Stimulated activated effector memory CD8-positive, alpha-beta T cell treated with anti-CD3 and anti-CD28 coated beads, Interleukin-12 subunit alpha, Interleukin-12 subunit beta, amount 100 ng/mL, for 72 hours (primary cell): ENCODE measurements around the gene SLC2A10.

Source experiments
- ATAC-seq: fragments of 150-1000 bp; cut with Tn5 transposase; 2 replicates; pipeline ENCODE4 v1.10.0; 2021
- DNase-seq, 2 donors: peaks; one replicate each; pipeline ENCODE4 v3.0.0; 2021 to 2022; ENCODE audit warnings: low spot score in 2 of 2
- H3K27ac Mint-ChIP-seq: one replicate; pipeline ENCODE4 v1.8.0; 2022; ENCODE audit warnings: mild to moderate bottlenecking, mixed read lengths
- H3K36me3 Mint-ChIP-seq: one replicate; pipeline ENCODE4 v1.8.0; 2022; ENCODE audit warnings: mild to moderate bottlenecking, mixed read lengths
- H3K4me1 Mint-ChIP-seq: one replicate; pipeline ENCODE4 v1.8.0; 2022; ENCODE audit warnings: mixed read lengths
- H3K4me3 Mint-ChIP-seq: one replicate; pipeline ENCODE4 v1.8.0; 2022; ENCODE audit warnings: mild to moderate bottlenecking, mixed read lengths
- H3K9me3 Mint-ChIP-seq: one replicate; pipeline ENCODE4 v1.8.0; 2022; ENCODE audit warnings: mixed read lengths

The SLC2A10 gene

DNA sequence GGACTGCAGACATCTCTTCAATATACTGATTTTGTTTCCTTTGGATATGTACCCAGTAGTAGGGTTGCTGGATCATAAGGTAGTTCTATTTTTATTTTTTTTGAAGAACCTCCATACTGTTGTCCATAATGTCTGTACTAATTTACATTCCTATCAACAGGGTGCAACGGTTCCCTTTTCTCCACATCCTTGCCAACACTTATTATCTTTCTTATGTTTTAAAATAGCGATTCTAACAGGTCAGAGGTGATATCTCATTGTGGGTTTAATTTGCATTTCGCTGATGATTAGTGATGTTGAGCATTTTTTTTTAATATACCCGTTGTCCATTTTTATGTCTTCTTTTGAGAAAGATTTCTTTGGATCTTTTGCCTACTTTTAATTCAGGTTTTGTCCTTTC lies 18.3 kb upstream of the SLC2A10 start:
- H3K4me1 Mint-ChIP-seq, result peaks cover 33% of the 10 kb centered on the region
- DNase-seq (no peak), ATAC-seq (no peak)
- H3K9me3 Mint-ChIP-seq, result no peaks in the 10 kb centered on the region
- H3K27ac Mint-ChIP-seq, result no peak overlapping the region
- no peak overlapping the region for H3K4me3 Mint-ChIP-seq
- peaks cover 15% of the 10 kb centered on the region for H3K36me3 Mint-ChIP-seq

DNA sequence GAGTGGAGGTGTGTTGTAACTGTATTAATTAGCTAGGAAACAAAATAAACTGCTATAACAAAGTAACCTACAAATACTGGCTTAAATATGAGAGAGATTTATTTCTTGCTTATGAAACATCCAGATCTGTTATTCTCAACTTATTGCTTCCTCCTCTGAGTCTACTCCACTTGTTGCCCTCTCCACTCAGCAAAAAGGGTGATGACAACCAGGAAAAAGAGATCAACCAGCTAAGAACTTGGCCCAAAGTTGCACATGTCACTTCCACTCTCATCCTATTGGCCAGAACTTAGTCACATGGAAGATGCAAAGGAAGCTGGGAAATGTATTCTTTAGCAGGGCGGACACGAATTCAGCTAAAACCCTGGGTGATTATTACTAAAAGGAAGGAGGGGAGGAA lies 15.0 kb upstream of the SLC2A10 start:
- Mint-ChIP-seq H3K36me3 (no peaks in the 10 kb centered on the region), H3K4me1 (peaks cover 10% of the 10 kb centered on the region), H3K4me3 (no peak overlapping the region), H3K27ac (no peak overlapping the region), H3K9me3 (no peaks in the 10 kb centered on the region)
- DNase-seq (no peak), ATAC-seq (no peak)

DNA sequence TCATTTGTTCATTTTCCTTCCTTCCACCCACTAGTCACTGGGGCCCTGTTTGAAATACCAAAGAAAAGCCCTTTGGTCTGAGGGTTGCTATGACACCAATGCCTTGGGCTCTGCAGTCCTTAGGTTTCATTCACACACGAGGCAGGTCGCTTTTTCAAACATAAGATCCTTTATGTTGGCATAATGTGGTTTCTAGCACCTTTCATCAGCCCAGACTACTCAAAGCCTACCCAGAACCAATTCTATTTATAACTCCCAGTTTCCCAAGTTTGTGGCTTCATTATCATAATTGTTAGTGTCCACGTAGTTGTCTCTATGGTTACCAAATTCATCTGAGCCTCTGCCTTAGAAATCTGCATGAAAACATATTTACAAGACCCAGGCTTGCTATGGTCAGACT lies 13.6 kb upstream of the SLC2A10 start:
- Mint-ChIP-seq H3K9me3 (no peaks in the 10 kb centered on the region), H3K4me1 (no peaks in the 10 kb centered on the region), H3K27ac (no peak overlapping the region), H3K36me3 (no peaks in the 10 kb centered on the region), H3K4me3 (no peak overlapping the region)
- ATAC-seq, result no peak
- no peak for DNase-seq

DNA sequence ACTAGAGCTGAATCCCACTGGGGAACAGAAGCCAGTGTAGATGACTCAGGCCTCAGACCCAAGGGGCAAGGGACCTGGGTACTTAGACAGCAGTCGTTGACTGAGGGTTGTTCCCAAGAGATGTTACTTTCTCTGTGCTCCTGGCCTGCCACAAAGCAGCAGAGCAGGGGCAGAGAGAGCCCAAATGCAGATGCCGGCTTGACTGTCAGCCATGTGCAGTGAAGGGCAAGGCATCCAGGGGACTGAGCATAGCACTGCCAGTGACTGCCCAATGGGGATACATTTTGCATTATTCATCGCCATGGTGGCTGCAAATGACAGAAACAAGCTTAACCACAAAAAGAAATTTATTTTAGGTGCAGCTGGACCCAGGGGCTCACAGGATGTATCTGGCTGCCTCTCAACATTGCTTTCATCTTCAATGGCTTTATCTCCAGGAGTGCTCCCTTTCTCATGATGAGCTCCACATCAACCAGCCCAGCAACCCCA lies 12.6 kb upstream of the SLC2A10 start:
- Mint-ChIP-seq H3K36me3 (no peaks in the 10 kb centered on the region), H3K4me1 (no peaks in the 10 kb centered on the region), H3K4me3 (no peak overlapping the region), H3K27ac (no peak overlapping the region), H3K9me3 (no peaks in the 10 kb centered on the region)
- no peak for DNase-seq
- ATAC-seq, result no peak

DNA sequence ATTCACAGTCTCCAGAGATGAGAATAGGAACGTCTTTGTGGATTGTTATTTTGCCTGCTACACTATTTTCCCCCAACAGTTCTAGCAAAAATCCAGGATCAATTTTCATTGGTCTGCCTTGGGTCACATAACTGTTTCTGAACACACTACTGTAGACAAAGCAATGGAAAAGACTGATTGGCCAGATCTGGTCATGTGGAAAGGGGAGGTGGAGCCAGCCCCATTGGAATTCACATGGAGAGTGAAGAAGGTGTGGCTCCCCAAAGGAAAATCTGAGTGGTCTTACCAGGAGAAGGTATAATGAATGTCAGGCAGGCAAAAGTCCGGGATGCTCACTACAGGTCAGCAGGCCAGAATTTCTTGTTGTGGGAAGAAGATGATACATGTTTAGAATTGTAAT lies 10.7 kb upstream of the SLC2A10 start:
- Mint-ChIP-seq H3K36me3 (no peaks in the 10 kb centered on the region), H3K9me3 (no peaks in the 10 kb centered on the region), H3K4me3 (no peak overlapping the region), H3K4me1 (no peaks in the 10 kb centered on the region), H3K27ac (no peak overlapping the region)
- ATAC-seq (no peak), DNase-seq (no peak)

DNA sequence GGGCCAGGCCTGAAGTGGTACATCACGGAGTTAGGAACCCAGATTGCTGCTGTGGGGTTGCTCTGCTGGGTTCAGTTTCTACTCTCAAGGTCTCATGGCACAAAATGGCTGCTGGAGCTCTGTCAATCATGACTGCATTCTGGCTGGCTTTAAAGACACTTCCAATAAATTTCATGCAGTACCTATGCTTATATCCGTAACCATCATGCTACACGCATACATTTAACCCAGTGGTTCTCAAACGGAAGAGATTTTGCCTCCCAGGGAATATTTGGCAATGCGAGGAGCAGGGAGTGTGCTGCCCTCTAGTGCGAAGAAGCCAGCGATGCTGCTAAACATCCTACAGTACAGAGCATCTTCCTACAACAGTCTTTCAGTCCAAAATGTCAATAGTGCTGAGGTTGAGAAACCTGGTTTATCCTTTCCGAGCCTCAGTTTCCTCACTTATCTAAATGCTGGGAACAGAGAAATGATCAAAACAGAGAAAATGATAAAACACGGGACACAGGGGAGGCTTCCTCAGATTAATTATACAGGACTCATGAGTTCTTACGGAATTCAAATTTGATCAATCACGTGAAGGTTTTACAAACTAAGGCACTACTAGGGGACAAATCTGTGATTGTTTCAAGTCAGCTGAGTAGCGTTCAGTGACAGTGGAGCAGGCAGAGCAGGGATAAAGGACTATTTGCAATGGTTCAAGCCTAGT lies 9.6 kb upstream of the SLC2A10 start:
- no peaks in the 10 kb centered on the region for H3K4me1 Mint-ChIP-seq
- no peak overlapping the region for H3K27ac Mint-ChIP-seq
- no peaks in the 10 kb centered on the region for H3K36me3 Mint-ChIP-seq
- no peaks in the 10 kb centered on the region for H3K9me3 Mint-ChIP-seq
- no peak overlapping the region for H3K4me3 Mint-ChIP-seq
- ATAC-seq, result no peak
- no peak for DNase-seq

DNA sequence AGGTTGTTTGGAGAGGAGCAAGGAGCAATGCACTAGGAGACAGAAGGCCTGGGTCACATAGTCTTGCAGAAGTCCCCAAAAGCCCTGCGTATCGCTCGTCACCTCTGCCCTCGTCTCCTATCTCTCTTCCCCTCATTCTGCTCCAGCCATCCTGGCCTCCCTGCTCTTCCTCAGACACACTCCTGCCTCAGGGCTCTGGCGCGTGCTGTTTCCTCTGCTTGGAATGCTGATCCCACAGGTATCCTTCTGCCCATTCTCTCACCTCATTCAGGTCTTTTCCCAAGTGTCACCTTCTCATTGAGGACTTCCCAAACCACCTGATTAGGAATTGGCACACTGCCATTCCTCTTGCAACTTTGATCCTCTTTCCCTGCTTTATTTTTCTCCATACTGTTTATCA lies 9.0 kb upstream of the SLC2A10 start:
- Mint-ChIP-seq H3K27ac (no peak overlapping the region), H3K9me3 (no peaks in the 10 kb centered on the region), H3K4me1 (no peaks in the 10 kb centered on the region), H3K36me3 (no peaks in the 10 kb centered on the region), H3K4me3 (no peak overlapping the region)
- ATAC-seq, result no peak
- DNase-seq, result no peak

DNA sequence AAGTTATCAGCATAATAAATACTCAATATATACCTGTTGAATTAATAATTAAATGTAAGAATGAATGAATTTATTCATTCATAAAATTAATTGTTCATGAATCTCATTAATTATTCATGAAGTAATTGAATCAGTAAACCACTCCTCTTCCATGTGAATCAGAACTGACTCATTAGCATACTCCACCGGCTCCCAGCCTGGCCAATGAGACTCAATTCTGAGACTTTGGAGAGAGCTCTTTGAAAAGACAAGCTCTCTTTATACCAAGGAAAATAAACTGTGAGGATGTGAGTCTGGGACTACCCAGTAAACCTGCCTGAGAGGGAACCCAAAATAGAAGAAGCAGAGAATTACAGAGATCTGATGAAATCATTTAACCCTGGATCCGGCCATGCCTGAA lies 8.4 kb upstream of the SLC2A10 start:
- no peaks in the 10 kb centered on the region for H3K4me1 Mint-ChIP-seq
- H3K27ac Mint-ChIP-seq, result no peak overlapping the region
- no peaks in the 10 kb centered on the region for H3K9me3 Mint-ChIP-seq
- H3K4me3 Mint-ChIP-seq, result no peak overlapping the region
- no peak for DNase-seq
- no peaks in the 10 kb centered on the region for H3K36me3 Mint-ChIP-seq
- ATAC-seq, result no peak

DNA sequence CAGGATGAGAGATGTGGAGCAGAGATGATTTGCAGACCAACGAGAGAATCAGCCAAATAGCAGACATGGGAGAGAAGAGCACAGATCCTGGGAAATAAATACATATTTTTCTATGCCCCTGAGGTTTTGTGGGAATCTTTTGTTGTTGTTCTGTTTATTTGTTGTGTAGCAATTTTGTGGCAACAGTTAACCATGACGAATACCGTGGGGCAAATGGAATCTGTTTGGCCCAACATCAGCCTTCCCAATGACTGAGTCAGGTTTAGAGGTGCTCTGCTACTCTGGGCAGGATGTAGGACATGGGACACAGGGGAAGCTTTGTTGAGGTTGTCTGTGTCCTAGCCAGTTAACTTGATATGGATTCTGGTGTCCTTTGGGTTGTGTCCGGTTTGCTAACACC lies 7.9 kb upstream of the SLC2A10 start:
- no peak for ATAC-seq
- Mint-ChIP-seq H3K9me3 (no peaks in the 10 kb centered on the region), H3K4me1 (no peaks in the 10 kb centered on the region), H3K27ac (no peak overlapping the region), H3K36me3 (no peaks in the 10 kb centered on the region), H3K4me3 (no peak overlapping the region)
- no peak for DNase-seq

DNA sequence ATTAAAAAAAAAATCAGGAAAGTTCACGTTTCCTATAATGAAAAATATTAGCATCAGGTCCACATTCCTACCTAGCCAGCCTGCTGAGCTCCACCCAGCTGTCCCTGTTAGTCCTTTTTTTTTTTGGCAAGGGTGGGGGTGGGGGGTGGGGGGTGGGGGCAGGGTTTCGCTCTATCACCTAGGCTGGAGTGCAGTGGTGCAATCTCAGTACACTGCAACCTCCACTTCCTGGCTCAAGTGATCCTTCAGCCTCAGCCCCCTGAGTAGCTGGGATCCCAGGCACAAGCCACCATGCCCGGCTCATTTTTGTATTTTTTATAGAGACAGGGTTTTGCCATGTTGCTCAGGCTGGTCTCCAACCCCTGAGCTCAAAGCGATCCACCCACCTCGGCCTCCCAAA lies 7.5 kb upstream of the SLC2A10 start:
- Mint-ChIP-seq H3K27ac (no peak overlapping the region), H3K36me3 (no peaks in the 10 kb centered on the region), H3K4me3 (no peak overlapping the region), H3K4me1 (no peaks in the 10 kb centered on the region), H3K9me3 (no peaks in the 10 kb centered on the region)
- DNase-seq, result no peak
- no peak for ATAC-seq

DNA sequence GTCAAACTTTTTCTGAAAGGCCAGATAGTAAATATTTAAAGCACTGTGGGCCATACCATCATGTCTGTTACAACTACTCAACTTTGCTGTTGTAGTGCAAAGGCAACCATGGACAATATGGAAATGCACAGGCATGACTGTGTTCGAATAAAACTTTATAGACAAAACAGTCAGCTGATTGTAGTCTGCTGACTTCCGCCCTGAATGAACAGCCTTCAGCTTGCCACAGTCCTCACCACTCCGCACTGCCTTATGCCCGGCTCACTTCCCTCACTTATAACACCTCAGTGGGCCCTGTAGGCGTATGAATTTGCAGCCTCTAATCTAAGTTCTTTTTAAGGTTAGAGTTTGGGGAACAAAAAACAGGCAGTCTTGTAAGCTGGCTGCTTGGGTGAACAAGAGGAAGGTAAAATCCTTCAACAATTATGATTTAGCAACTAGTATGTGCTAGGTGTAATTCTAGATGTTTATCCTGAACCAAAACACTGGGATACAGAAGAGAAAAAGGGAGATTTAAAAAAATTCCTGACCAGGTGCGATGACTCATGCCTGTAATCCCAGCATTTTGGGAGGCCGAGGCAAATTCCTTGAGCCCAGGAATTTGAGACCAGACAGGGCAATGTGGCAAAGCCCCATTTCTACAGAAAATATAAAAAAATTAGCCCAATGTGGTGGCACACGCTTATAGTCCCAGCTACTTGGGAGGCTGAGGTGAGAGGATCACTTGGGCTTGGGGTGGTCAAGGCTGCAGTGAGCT lies 6.8 kb upstream of the SLC2A10 start:
- ATAC-seq, result no peak
- Mint-ChIP-seq H3K4me1 (no peaks in the 10 kb centered on the region), H3K4me3 (no peak overlapping the region), H3K27ac (no peak overlapping the region), H3K9me3 (no peaks in the 10 kb centered on the region), H3K36me3 (no peaks in the 10 kb centered on the region)
- no peak for DNase-seq

DNA sequence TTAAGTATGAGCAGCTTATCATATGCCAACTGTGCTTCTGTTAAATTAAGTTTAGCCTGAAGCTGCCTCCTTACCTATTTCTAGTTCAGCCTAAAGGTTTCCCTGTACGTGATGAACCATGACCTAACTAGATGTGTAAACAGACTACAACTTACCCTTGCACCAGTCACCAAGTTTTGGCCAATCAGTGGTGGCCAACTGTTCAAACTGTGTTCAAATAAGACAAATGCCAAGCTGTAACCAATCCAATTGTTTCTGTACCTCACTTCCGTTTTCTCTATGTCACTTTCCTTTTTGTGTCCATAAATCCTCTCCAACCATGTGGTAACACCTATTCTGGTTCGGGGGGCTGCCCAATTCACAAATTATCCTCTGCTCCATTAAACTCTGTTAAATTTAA lies 6.0 kb upstream of the SLC2A10 start:
- DNase-seq (no peak), ATAC-seq (no peak)
- no peaks in the 10 kb centered on the region for H3K9me3 Mint-ChIP-seq
- no peak overlapping the region for H3K4me3 Mint-ChIP-seq
- no peaks in the 10 kb centered on the region for H3K36me3 Mint-ChIP-seq
- no peak overlapping the region for H3K27ac Mint-ChIP-seq
- H3K4me1 Mint-ChIP-seq, result no peaks in the 10 kb centered on the region

DNA sequence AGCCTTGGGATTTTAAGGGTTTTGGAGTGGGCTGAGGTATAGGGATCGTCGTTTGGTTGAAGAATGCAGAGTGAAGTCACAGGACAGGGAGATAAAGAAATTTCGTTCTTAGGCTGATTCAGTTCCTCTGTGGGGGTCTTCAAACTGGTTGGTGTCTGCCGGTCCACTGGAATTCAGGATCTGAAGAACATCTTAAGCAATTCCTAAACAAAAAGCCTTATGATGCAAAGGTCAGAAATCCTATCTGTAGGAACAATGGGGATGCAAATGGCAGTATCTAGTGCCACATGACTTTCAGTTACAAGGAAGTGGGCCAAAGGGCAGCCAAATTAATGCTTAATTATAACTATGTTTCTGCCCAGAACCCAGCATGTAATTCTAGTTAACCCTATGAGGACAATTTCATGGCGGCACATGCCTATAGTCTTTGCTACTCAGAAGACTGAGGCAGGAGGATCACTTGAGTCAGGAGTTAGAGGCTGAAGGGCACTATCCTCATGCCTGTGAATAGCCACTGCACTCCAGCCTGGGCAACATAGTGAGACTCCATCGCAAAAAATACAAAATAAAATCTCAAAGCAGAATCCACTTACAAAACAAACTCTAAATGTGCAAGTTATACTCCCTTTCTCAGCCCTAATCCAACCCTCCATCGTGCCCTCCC lies 4.6 kb upstream of the SLC2A10 start:
- DNase-seq, result no peak
- Mint-ChIP-seq H3K36me3 (no peaks in the 10 kb centered on the region), H3K4me1 (peaks cover 12% of the 10 kb centered on the region), H3K4me3 (no peak overlapping the region), H3K27ac (no peak overlapping the region), H3K9me3 (no peaks in the 10 kb centered on the region)
- ATAC-seq, result no peak

DNA sequence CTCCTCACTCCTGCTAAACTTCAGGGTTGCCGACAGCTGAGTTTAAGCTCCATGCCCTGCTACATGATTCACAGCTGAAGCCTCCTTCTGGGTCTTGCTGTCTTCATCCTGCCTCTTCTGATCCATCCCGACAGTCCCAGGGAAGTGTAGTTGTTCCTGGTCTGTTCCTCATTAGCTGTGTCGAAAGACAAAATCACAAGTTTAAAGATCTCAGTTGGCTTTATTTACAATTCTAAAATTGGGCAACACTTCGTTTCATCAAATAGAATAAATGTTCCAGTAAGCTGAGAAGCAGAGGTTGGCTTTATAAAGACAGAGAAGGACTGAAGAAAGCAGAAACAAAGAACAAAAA lies 4.1 kb upstream of the SLC2A10 start:
- no peaks in the 10 kb centered on the region for H3K9me3 Mint-ChIP-seq
- no peaks in the 10 kb centered on the region for H3K36me3 Mint-ChIP-seq
- ATAC-seq, result no peak
- peaks cover 17% of the 10 kb centered on the region for H3K4me1 Mint-ChIP-seq
- H3K27ac Mint-ChIP-seq, result no peak overlapping the region
- no peak overlapping the region for H3K4me3 Mint-ChIP-seq
- DNase-seq, result no peak

DNA sequence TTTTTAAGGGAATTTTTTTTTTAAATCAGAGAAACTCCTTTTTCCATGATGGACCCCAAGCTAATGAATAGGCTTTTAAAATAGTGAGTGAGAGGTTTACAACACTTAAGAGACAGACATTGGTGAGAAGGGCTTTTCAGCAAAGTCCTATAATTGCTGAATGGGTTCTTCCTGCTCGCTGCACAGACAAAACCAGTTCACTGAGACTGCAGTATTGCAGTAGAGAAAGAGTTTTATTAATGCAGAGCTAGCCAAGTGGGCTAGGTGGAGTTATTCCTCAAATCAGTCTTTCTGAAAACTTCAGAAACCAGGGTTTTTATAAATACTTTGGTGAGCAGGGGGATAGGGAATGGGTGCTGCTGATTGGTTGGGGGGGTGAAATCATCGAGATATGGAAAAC lies 3.2 kb upstream of the SLC2A10 start:
- no peaks in the 10 kb centered on the region for H3K36me3 Mint-ChIP-seq

More for the DNA sequence above, 3.2 kb upstream of the SLC2A10 start:
- Mint-ChIP-seq H3K27ac (no peak overlapping the region), H3K9me3 (no peaks in the 10 kb centered on the region), H3K4me1 (peaks cover 19% of the 10 kb centered on the region), H3K4me3 (no peak overlapping the region)
- ATAC-seq (no peak), DNase-seq (no peak)
